Germinal center (tissue), 1 donor: Measurements from ENCODE around the gene LRRC7.

Experiments
- DNase-seq: peaks from one replicate; pipeline ENCODE4 v3.0.0; 2012; ENCODE audit warnings: mixed read lengths, low spot score

Gene LRRC7

GRCh38 chr1:69776555-69776954 lies 208.8 kb downstream of the LRRC7 start:
- DNase-seq, result no peak

- DNase-seq, result no peak
Observed at GRCh38 chr1:69777423-69777822, 209.7 kb downstream of the LRRC7 start.

- no peak for DNase-seq
Observed at GRCh38 chr1:69777971-69778370, 210.2 kb downstream of the LRRC7 start.

- no peak for DNase-seq
Observed at GRCh38 chr1:69787151-69787550, 219.4 kb downstream of the LRRC7 start.

GRCh38 chr1:69791311-69791710 lies 223.6 kb downstream of the LRRC7 start:
- no peak for DNase-seq

GRCh38 chr1:69794831-69795230 lies 227.1 kb downstream of the LRRC7 start:
- DNase-seq, result no peak

- no peak for DNase-seq
Observed at GRCh38 chr1:69814926-69815325, 247.2 kb downstream of the LRRC7 start.

GRCh38 chr1:69824932-69825331 lies 257.2 kb downstream of the LRRC7 start:
- no peak for DNase-seq

- no peak for DNase-seq
Observed at GRCh38 chr1:69827732-69828131, 260.0 kb downstream of the LRRC7 start.

GRCh38 chr1:69833536-69833935 lies 265.8 kb downstream of the LRRC7 start:
- DNase-seq, result no peak

GRCh38 chr1:69834336-69834735 lies 266.6 kb downstream of the LRRC7 start:
- no peak for DNase-seq

GRCh38 chr1:69835955-69836354 lies 268.2 kb downstream of the LRRC7 start:
- DNase-seq, result no peak

GRCh38 chr1:69836971-69837636 lies 269.4 kb downstream of the LRRC7 start:
- no peak for DNase-seq

GRCh38 chr1:69842326-69842725 lies 274.6 kb downstream of the LRRC7 start:
- no peak for DNase-seq

GRCh38 chr1:69845655-69846054 lies 277.9 kb downstream of the LRRC7 start:
- no peak for DNase-seq

GRCh38 chr1:69846267-69846666 lies 278.5 kb downstream of the LRRC7 start:
- DNase-seq, result no peak

- DNase-seq, result no peak
Observed at GRCh38 chr1:69847670-69848069, 279.9 kb downstream of the LRRC7 start.

GRCh38 chr1:69852151-69852550 lies 284.4 kb downstream of the LRRC7 start:
- DNase-seq, result no peak

GRCh38 chr1:69852706-69853105 lies 285.0 kb downstream of the LRRC7 start:
- DNase-seq, result no peak

GRCh38 chr1:69858534-69858933 lies 290.8 kb downstream of the LRRC7 start:
- DNase-seq, result no peak

GRCh38 chr1:69861641-69862040 lies 293.9 kb downstream of the LRRC7 start:
- no peak for DNase-seq

- DNase-seq, result no peak
Observed at GRCh38 chr1:69862906-69863305, 295.2 kb downstream of the LRRC7 start.

- DNase-seq, result no peak
Observed at GRCh38 chr1:69863704-69864103, 296.0 kb downstream of the LRRC7 start.

GRCh38 chr1:69871412-69871811 lies 303.7 kb downstream of the LRRC7 start:
- no peak for DNase-seq

- DNase-seq, result no peak
Observed at GRCh38 chr1:69878338-69878737, 310.6 kb downstream of the LRRC7 start.
